Amniotic stem cell (primary cell): ENCODE results near the gene SPATA7.

ENCODE experiments used
- DNase-seq: peaks from one replicate; lab custom pipeline; 2025; lab: John Stamatoyannopoulos, UW

SPATA7 gene

DNA sequence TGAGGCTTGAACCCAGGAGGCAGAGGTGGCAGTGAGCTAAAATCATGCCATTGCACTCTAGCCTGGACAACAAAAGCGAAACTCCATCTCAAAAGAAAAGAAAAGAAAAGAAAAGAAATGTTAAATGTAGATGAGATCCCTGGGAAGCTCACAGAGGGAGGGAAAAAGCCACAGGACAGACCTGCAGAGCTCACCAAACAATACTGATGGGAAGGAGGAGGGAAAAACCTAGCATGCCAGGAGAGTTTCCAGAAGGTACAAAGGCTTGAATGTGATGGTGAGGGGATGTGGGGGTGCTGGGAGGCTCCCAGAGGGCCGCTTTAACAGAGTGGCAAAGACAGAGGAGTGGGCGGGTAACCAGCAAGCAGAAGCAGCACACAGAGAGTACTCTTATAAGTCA, 97.1 kb downstream of the SPATA7 start:
- DNase-seq = no peak
